GM19452 (cell line): ENCODE results near the gene MRPL37.
"Not testable (repeated sequence)": the region's sequence is repeated elsewhere in the genome, so short reads cannot be mapped to it uniquely, and the experiment has no call there.

ENCODE experiments used
- ATAC-seq: cut with Tn5 transposase; IDR thresholded peaks from one replicate; pipeline ENCODE4 v1.9.1; 2021; ENCODE audit not compliant: unreplicated experiment

Gene MRPL37

DNA sequence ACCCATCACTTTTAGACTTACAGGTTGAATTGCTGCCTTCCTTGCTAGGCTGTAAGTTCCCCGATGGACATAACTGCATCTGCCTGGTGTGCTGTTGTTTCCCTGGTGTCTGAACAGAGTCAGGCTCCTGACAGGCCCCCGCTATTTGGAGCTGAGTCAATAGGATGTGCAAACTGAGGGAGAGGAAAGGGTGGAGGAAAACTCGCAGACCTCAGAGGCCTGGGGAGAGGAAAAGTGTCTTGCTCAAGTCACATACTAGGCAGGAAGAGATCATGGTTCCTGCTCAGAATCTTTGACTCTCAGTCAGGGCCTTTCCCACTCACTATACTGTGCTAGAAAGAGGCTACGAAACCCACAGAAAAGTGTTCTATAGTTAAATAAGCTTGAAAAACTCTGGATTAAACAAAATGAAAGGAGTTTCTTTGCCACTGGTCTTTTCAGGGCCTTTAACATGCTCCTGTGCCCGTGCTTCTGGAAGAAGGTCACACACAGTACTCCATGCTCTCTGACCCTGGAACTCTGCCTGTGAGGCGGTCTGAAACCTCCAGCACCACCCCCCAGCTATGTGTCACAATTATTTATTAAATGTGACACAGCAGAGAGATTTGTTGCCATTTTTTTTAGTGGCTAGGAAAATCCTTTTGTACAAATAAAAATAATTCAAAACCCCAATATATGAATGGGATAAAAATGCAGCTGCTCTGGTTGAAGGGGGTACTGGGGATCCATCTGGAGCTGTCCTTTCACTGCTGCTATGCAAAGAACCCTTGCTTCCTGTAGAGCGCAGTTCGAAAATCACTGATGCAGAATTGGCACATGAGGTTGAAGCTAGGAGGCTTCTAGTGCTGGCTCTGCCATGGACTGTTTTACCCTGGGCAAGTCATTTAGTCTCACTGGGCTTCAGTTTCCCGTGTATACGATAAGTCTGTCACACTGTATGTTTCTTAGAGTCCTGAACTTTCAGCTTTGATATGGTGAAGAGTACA, 27.1 kb upstream of the MRPL37 start:
- ATAC-seq = no peak

DNA sequence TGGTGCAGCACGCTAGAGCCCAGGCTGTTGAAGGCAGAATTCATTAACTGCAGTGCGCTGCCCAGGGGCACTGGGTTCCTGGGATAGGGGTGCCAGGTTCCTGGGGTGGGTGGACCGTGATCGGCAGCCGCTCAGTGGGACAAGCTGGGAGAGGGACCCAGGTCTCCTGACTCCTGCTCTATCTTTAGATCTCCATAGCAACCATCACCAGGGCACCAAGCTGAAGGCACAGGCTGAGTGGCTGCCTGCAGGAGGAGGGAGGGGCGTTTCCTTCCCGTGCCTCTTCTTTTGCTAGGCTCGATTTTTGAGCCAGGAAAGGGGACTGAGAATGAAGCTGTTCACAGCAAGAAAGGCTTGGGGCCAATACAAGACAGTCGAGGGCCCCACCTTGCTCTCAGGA, 26.3 kb upstream of the MRPL37 start:
- ATAC-seq = no peak

DNA sequence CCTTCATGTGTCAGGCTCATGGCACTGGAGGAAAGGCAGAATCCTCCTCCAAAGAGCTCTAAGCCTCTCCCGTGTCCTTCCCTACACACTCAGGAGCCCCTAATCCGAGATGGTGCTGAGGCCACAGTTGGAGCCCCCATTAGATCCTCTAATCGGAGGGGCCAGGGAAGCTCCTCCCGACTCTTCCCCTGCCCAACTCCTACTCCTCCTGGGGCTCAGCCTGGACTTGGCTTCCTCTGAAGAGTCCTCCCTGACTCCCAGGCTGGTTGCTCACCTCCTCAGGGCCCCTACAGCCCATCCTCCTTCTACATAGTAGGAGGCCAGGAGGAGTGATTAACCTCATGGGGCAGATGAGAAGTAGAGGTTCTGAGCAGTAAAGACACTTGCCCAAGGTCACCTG, 25.9 kb upstream of the MRPL37 start:
- no peak for ATAC-seq

DNA sequence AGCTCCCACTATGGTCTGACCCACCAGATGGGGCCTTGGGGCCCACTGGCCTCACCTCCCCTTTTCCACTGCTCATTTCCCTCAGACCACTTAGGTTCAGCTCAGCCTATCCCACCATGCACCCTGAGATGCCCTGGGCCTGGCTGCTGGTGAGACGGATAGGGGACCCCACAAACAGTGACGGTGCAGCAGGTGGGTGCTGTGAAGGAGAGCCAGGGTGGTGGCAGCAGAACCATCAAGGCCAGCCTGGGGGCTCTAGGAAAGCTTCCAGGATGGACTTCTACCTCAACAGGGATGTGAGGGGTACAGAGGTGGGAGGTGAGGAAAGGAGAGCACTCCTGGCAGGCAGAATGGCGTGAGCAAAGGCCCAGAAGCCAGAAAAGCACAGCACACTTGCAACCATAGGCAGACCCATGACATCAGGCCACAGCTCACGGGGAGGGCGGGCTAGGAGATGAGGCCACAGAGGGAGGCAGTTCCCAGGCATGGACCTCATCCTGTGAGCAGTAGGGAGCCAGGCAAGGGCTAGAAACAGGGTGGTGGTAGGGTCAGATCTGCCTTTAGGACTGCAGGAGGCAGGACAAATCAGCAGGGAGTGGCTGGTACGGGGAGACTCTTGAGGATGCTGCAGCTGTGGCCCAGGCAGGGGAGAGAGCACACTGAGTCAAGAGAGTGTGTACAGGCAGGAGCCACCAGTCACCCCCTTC, 23.2 kb upstream of the MRPL37 start:
- ATAC-seq = no peak

DNA sequence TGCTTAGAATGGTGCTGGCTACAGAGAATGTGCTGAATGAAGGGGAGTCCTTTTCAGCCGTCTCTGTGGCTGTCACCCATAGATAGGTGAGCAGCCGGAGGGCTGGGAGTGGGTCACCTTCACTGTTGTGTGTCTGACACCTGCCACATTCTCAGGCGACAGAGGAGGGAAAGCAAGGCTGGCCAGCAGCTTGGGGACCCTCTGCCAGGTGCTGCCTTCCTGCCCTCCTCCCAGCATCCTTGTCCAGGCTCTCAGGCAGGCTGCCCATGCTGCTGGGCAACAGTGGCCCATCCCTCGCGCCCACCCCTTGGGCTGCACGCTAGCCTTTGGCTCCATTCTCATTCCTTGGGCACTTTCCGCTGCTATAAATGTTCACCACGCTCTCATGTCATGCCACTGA, 22.2 kb upstream of the MRPL37 start:
- ATAC-seq = no peak

DNA sequence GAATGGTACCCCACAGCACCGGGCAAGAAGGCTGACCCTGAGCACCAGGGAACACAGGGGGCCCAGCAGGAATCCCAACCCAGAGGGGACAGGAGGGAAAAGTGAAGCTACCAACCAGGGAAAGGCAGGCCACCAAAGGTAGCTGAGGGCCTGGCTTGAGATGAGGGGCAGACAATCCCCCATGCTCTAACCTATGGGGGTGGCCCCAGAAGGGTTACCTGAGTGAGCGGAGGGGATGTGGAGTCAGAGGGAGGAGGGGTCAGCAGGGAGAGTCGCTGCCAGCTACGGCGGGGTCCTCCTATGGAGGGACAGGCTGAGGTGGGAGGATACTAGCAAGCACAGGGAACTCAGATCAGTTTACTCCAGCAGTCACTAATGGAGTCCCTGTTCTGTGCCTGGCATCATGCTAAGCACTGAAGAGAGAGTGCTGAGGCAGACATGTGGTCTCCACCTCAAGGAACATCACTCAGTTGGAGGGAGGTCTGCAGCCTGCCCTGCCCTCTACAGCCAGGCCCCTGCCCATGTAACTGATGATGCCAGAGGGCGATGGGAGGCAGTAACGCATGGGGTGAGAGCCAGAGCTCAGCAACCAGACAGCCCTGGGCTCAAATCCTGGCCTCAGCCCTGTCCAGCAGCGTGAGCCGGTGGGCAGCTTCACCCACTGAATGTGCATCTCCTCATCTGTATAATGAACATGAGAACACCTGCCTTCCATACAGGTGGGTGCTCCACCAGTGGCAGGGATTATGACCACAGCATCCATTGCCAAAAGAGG, 21.5 kb upstream of the MRPL37 start:
- no peak for ATAC-seq

DNA sequence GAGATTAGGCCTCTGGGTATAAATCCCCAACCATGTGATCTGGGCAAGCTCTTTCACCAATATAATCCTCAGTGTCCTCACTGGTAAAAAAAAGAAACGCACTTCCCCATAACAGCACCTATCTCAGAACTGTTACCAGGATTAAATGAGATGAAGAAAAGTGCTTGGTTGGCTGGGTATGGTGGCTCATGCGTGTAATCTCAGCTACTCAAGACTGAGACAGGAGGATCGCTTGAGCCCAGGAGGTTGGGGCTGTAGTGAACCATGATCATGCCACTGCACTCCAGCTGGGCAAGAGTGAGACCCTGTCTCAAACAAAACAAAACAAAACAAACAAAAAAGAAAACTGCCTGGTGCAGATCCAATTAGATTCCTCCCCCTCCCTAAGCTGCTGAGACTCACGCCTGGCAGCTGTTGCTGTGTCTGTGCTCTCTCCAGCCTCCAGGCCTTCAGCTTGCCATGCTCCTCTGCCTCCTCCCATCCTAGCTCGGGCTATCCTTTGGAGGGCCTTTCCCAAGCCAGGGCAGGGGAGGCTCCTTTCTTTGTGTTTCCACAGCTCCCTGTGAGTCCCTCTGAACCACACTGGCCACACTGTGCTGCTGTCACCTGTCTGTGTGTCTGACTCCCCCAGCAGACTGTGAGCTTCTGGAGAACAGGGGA, 19.1 kb upstream of the MRPL37 start:
- no peak for ATAC-seq

DNA sequence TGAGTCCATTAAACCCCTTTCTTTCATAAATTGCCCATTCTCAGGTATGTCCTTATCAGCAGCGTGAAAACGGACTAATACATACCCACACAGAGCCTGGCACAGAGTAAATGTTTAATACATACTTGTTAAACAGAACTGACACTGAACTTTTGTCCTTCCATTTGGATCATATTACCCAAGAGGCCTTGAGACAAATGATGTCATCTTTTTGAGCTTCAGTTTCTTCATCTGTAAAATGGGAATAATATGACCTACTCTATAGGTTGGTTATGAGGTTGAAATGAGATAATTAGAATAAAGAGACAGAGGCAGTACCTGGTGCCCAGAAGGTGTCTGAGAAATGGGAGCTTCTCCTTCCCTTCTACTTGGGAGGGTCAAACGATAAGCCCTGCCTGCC, 13.9 kb upstream of the MRPL37 start:
- no peak for ATAC-seq

DNA sequence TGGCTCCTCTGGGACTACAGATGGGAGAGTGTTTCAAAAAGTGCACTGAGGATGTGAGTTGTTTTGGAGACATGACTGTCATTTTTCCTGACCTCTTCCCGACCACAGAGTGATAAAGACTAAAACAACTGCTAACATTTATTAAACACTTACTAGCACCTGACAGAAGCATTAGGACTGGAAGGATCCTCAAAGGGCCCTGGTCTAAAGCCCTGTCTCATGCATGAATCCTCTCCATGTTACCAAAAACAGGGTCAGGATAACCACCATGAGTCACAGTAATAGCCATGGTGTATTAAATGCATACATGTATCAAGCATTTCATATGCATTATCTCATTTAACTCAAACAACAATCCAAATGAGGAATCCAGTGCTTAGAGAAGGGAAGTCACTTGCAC, 11.7 kb upstream of the MRPL37 start:
- no peak for ATAC-seq

DNA sequence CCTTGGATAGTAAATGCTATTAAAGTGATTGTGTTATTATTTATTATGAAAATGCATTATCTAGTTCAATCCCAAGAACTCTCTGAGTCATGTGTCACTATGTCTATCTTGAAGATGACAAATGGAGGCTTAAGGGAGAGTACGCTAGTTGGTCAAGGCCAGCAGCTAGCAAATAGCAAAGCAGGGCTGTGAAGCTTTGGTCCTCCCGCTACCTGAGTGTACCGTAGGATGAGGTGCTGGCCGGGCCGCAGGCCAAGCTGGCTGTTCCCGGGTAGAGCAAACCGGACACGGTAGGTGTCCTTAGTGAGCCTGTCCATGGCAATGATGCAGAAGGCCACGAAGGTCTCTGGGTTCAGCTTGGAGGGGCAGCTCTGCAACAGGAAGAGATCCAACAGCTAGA, 9.4 kb upstream of the MRPL37 start:
- no peak for ATAC-seq

DNA sequence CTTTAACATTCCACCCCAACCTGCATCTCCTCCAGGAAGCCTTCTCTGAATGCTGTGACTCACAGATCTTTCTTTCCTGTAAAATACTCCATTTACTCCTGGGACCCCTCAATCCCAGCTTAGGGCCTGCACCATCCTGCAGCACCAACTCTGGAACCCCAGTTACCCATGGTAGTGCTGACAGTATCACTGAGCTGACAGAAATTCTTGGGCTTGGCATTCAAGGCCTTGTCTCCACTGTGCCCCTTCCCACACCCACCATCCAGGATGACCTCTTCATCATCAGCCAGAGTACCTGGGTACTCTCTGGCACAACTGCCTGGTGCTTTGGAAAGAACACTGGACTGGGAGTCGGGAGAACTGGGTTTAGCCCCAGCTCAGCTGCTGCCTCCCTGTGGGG, 8.4 kb upstream of the MRPL37 start:
- no peak for ATAC-seq

DNA sequence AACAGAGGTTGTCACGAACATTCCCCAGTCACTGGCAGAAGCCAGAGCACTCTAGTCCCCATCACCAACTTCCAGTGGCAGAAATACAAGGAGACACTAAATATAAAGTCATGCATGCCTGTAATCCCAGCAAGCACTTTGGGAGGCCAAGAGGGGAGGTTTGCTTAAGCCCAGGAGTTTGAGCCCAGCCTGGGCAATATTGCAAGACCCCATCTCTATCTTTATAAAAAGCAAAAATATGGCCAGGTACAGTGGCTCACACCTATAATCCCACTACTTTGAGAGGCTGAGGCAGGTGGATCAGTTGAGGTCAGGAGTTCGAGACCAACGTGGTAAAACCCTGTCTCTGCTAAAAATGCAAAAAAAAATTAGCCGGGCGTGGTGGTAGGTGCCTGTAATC, 6.5 kb upstream of the MRPL37 start:
- no peak for ATAC-seq

DNA sequence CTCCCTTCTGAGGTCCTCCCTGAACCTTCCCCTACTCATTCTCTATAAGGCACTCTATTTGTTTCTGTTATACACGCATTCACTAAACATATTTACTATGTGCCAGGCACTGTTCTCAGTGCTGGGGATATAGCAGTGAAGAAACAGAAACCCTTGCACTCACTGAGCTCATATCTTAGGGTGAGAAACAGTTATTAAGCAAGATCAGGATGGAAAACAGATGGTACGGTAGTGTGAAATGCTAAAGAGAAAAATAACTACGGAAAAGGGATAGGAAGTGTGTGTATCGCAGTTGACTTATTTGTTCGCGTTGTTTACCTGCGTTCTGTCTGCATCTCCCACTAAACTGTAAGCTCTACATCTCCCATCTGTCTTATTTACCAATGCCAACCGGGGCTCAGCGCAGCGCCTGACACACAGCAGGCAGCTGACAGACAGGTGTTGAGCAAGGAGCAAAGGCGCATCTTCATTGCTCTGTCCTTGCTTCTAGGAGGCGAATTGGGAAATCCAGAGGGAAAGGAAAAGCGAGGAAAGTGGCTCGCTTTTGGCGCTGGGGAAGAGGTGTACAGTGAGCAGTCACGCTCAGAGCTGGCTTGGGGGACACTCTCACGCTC, 709 bp upstream of the MRPL37 start:
- ATAC-seq = no peak

DNA sequence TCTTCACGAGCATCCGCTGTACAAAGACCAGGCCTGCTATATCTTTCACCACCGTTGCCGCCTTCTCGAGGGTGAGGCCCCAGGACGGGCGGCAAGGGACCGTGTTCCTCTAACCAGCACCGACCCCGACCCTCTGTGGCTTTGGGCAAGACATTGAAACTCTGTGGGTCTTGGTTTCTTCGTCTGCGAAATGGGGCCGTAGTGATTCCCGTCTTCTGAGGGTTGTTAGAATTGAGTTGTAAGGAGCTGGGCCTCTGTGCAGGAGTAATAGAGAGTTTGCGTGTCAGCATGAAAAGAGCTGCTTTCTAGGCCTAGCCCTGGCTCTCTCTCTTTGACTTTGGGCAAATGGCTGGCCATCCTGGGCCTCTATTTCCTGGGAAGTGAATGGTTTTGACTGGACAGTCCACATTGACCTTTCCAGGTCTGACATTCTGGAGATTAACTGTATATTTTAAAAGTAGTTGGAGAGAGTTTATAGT, 591 bp downstream of the MRPL37 start:
- ATAC-seq = peak; percentile 6

DNA sequence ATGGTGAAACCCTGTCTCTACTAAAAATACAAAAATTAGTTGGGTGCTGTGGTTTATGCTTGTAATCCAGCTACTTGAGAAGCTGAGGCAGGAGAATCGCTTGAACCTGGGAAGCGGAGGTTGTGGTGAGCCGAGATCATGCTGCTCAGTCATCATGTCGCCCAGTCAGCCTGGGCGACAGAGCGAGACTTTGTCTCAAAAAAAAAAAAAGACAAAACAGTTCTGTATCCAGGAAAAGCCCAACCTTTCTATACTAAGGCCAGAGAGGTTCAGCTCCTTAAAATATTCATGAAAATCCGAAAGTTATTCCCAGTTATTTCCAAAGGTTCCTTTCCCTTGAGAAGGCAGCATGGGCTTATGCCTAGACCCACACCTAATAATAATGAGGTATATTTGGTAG, 4.2 kb downstream of the MRPL37 start:
- no peak for ATAC-seq

DNA sequence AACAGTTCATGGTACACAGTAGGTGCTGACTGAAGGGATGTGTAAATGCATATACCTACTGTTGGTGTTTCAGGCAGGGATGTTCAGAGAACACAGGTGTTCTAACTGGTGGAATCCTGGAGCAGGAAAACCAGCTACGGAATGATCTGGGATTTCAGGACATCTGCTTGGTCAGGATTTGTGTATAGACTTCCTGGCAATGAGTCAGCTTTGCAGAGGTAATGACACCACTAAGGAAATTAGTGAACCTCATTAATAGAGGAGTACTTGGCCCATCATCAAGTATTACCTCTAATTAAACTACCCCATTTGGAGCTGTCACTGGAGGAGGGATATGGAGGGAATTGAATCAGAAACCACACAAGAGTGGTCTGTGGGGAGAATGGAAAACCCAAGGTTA, 7.3 kb downstream of the MRPL37 start:
- no peak for ATAC-seq

DNA sequence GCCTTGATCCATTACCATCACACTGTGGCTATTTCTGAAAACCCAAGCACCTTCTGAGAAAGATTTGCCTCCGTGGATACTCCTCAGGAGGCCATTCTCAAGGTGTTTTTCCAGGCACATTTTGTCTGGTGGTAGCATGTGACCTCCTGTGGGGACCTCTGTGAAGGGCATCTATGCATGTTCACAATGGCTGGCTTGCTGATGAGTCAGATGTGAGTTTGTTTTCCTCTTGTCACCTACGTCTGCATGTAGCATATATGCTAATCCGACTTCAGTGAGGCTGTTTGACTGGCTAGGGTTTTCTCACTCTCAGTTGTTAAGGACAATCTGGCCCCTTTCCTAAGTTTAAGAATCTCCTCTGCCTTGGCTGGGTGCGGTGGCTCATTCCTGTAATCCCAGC, 7.9 kb downstream of the MRPL37 start:
- not testable (repeated sequence) for ATAC-seq

DNA sequence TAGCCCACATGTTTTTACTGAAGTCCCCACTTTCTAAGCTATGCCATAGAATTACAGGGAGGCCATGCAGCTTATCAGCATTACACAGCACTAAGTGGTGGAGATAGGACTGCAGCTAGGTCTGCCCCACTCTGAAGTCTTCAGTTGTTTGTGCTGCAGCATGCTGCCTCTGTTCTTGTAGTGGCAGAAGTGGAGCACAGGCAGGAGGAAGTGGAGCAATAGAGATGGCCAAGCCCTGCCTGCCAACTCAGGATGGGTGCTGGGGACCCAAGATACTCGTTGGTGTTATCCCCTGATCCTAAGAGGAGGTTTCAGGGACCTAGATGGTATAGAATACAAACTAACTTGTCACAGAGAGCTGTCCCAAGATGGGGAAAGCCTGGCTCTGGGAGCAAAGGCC, 12.9 kb downstream of the MRPL37 start:
- no peak for ATAC-seq

DNA sequence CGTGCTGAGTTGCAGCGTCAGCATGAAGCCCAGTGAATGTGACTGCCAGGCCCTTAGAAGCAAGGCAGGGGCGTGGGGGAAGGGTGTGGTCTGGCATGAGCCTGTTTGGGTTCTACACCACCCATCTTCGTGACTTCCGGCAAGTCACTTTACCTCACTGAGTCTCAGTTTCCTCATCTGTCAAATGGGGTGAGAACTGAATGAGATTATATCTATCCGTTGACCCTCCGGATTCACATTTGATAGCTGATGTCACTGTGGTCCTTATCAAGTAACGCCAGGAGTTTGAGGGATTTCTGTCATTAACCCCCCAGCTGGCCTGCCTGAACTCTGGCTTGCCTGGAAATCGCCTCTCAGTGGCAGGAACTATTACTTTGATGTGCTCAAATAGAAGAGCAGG, 15.6 kb downstream of the MRPL37 start:
- ATAC-seq = no peak

DNA sequence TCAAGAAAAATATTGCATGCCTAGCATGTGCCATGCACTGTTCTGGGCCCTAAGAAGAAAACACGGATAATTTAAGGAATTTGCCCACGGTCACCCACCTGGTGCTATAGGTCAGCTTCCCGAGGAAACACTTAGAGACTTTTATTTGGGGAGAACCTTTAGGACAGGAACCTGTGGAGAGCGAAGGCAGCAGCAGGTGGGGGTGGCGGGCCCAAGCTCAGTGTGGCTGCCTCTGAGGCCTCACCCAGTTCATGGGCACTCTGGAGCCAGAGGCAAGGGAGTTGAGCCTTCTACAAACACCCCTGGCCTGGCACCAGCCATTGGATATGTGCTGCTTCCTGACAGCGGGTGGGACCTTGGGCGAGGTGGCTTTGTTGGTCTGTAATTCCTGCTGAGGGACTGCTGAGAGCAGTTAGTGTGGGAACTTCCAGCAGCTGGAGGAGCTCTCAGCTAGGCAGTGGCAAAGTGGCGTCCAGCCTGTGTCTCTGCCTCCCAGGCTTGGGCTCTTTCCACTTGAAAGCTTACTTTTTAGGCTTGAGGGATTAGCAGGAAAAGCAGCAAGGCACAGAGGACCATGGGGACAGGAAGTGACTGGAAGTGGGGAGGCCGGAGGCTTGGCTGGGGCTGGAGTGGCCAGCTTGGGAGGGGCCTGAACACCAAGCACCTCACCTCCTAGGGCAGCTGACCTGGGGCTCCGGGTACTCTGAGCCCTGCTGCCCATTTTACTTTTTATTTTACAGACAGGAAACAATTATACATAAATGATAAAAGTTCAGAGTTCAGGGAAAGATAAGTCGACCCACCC, 19.1 kb downstream of the MRPL37 start:
- ATAC-seq = no peak
